Calu3 (cell line): ENCODE measurements around the gene GALE. TPM values are rescaled to one million over a fixed set of nuclear protein-coding genes. Genes with fewer than 3 reads are reported as not detected.
A peak's percentile ranks its signal among the peaks of the same experiment; 100 is the strongest.

ENCODE experiments used
- BruUV-seq: library from RNA; stranded (reverse); fragments of 400-500 nt; replicated peaks from 2 replicates; lab custom pipeline; 2021; lab: Mats Ljungman, UMichigan
- CTCF ChIA-PET: fragments of 300-600 bp; sonication (Branson Sonifier 250); formaldehyde crosslinking; loops from one replicate; lab custom pipeline; 2022; ENCODE audit warnings: antibody characterized with exemption; lab: Charles Lee
- DNase-seq: peaks from one replicate; pipeline ENCODE4 v3.0.0; 2022
- H3K27ac Mint-ChIP-seq: one replicate; pipeline ENCODE4 v1.8.0; 2022; ENCODE audit warnings: mixed read lengths; ENCODE audit not compliant: unreplicated experiment
- H3K27me3 Mint-ChIP-seq: one replicate; pipeline ENCODE4 v1.8.0; 2022; ENCODE audit warnings: mixed read lengths; ENCODE audit not compliant: unreplicated experiment
- H3K36me3 Mint-ChIP-seq: one replicate; pipeline ENCODE4 v1.8.0; 2022; ENCODE audit warnings: mild to moderate bottlenecking, moderate library complexity, mixed read lengths; ENCODE audit not compliant: insufficient read depth, unreplicated experiment
- H3K4me1 Mint-ChIP-seq: one replicate; pipeline ENCODE4 v1.8.0; 2022; ENCODE audit warnings: mild to moderate bottlenecking, low read depth, mixed read lengths; ENCODE audit not compliant: unreplicated experiment
- H3K4me3 Mint-ChIP-seq: one replicate; pipeline ENCODE4 v1.8.0; 2022; ENCODE audit warnings: mild to moderate bottlenecking, low read depth, moderate library complexity, mixed read lengths; ENCODE audit not compliant: unreplicated experiment
- H3K9me3 Mint-ChIP-seq: one replicate; pipeline ENCODE4 v1.8.0; 2022; ENCODE audit warnings: low read depth, mixed read lengths; ENCODE audit not compliant: unreplicated experiment
- intact Hi-C: fragments of 100-400 bp; cut with micrococcal nuclease; formaldehyde crosslinking; loops from one replicate; pipeline ENCODE4 v1.10.0; 2022; ENCODE audit not compliant: unreplicated experiment
- total RNA-seq: library from RNA; stranded (reverse); gene quantifications from 2 replicates; pipeline ENCODE4 v1.2.3, GENCODE V29; 2022
- TF ChIP-seq, protein P1 (sequence below): fragments of 200-600 bp; IDR thresholded peaks from one replicate; pipeline ENCODE4 v1.8.0; 2022; ENCODE audit warnings: antibody characterized with exemption; ENCODE audit not compliant: unreplicated experiment

GALE gene
- total RNA-seq, 1 experiment from 2014 or later: 76.7 TPM

DNA sequence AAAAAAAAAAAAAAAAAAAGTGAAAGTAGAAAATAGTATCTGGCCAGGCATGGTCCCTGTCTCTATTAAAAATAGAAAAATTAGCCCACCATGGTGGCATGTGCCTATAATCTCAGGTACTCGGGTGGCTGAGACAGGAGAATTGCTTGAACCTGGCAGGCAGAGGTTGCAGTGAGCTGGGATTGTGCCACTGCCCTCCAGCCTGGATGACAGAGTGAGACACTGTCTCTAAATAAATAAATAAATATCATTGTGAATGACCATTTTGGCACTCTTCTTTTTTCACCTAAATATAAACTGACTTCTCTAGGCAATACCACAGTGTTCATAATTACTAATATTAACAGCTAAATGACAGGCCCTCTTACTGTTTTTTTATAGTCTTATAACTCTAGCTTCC is 42.7 kb downstream of the GALE start:
- intact Hi-C loops: no loop called here
- Mint-ChIP-seq H3K27me3 (no peaks in the 10 kb centered on the region), H3K36me3 (peaks cover 44% of the 10 kb centered on the region), H3K4me1 (peaks cover 6% of the 10 kb centered on the region), H3K9me3 (no peaks in the 10 kb centered on the region), H3K4me3 (no peak overlapping the region), H3K27ac (no peak overlapping the region)
- DNase-seq: no peak
- TF ChIP-seq, protein P1, sequence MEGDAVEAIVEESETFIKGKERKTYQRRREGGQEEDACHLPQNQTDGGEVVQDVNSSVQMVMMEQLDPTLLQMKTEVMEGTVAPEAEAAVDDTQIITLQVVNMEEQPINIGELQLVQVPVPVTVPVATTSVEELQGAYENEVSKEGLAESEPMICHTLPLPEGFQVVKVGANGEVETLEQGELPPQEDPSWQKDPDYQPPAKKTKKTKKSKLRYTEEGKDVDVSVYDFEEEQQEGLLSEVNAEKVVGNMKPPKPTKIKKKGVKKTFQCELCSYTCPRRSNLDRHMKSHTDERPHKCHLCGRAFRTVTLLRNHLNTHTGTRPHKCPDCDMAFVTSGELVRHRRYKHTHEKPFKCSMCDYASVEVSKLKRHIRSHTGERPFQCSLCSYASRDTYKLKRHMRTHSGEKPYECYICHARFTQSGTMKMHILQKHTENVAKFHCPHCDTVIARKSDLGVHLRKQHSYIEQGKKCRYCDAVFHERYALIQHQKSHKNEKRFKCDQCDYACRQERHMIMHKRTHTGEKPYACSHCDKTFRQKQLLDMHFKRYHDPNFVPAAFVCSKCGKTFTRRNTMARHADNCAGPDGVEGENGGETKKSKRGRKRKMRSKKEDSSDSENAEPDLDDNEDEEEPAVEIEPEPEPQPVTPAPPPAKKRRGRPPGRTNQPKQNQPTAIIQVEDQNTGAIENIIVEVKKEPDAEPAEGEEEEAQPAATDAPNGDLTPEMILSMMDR: no peak
- CTCF ChIA-PET: no interaction called here
- BruUV-seq: no TSS peak

DNA sequence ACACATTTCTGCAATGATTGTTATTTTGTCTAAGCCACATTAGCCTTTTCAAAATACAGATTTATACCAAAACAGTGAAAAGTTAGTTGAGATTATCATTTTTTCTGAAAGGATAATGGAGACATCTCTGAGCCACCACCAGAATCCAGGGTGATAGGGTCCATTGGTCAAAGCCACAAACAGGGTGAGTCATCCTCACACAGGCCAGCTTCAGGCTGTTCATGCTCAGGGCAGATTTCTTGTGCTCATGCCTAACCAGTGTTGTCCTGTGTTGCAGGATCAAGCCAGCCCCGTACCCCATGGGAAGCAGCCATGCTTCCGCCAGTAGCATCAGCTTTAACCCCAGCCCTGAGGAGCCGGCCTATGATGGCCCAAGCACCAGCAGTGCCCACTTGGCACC is 43.9 kb downstream of the GALE start:
- Mint-ChIP-seq H3K36me3 (peaks cover 46% of the 10 kb centered on the region), H3K4me3 (no peak overlapping the region), H3K4me1 (peaks cover 6% of the 10 kb centered on the region), H3K27ac (no peak overlapping the region), H3K27me3 (no peaks in the 10 kb centered on the region), H3K9me3 (no peaks in the 10 kb centered on the region)
- BruUV-seq: no TSS peak
- TF ChIP-seq, protein P1: no peak
- intact Hi-C loops: no loop called here
- CTCF ChIA-PET: no interaction called here
- no peak for DNase-seq

DNA sequence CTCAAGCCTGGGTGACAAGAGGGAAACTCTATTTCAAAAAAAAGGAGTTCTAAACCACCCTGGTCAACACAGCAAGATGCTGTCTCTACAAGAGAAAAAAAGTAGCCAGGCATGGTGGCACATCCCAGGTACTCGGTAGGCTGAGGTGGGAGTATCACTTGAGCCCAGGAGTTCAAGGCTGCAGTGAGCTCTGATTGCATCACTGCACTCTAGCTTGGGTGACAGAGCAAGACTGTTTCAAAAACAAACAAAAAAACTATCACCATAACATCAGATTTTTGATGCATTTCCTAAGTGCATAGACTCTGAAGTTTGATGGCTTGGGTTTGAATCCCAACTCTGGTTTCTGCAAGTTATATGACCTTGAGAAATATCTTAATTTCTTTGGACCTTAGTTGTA is 47.6 kb downstream of the GALE start:
- H3K27me3 Mint-ChIP-seq: no peaks in the 10 kb centered on the region
- peaks cover 40% of the 10 kb centered on the region for H3K36me3 Mint-ChIP-seq
- H3K27ac Mint-ChIP-seq: no peak overlapping the region
- intact Hi-C loops: no loop called here
- CTCF ChIA-PET: no interaction called here
- H3K4me3 Mint-ChIP-seq: no peak overlapping the region
- TF ChIP-seq, protein P1: no peak
- no peaks in the 10 kb centered on the region for H3K9me3 Mint-ChIP-seq
- BruUV-seq: no TSS peak
- DNase-seq: no peak
- H3K4me1 Mint-ChIP-seq: peaks cover 6% of the 10 kb centered on the region

DNA sequence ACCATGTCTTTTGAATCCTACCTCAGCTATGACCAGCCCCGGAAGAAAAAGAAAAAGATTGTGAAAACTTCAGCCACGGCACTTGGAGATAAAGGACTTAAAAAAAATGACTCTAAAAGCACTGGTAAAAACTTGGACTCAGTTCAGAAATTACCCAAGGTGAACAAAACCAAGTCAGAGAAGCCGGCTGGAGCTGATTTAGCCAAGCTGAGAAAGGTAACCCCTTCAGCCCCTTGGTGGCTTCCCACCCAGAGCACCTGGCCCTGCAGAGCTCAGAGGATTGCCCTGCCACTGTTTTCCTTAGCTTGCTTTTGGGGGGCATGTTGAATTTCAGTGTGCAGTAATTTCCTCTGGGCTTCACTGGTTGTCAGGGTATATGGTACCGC is 48.7 kb downstream of the GALE start:
- no TSS peak for BruUV-seq
- DNase-seq: no peak
- intact Hi-C loops: no loop called here
- H3K4me3 Mint-ChIP-seq: no peak overlapping the region
- H3K36me3 Mint-ChIP-seq: peaks cover 34% of the 10 kb centered on the region
- peaks cover 6% of the 10 kb centered on the region for H3K4me1 Mint-ChIP-seq
- CTCF ChIA-PET: interaction anchor here (0.6 kb wide), 1 partner anchor 254 kb away, joined by 5 read pairs; no protein-coding TSS in a partner anchor
- TF ChIP-seq, protein P1: peak; percentile 22
- H3K9me3 Mint-ChIP-seq: no peaks in the 10 kb centered on the region
- no peak overlapping the region for H3K27ac Mint-ChIP-seq
- H3K27me3 Mint-ChIP-seq: no peaks in the 10 kb centered on the region
